Uterus (tissue), 2 donors: ENCODE results near the gene DUOX2.

Experiments used
- POLR2A ChIP-seq, 2 donors: fragments of 450-650 bp; IDR thresholded peaks; one replicate each; pipeline ENCODE4 v1.6.1; 2016; ENCODE audit warnings: antibody characterized with exemption in 2 of 2, mild to moderate bottlenecking in 1 of 2, moderate library complexity in 1 of 2
- TF ChIP-seq, protein P1 (sequence below), 4 experiments: fragments of 200-600 bp in 2 of 4; fragments of 450-650 bp in 2 of 4; sonication (generic) in 2 of 4; IDR thresholded peaks; one replicate each; pipeline ENCODE4 v1.5.1; 2016 to 2019; ENCODE audit warnings: antibody characterized with exemption in 4 of 4, mild to moderate bottlenecking in 2 of 4, moderate library complexity in 1 of 4

DNA sequence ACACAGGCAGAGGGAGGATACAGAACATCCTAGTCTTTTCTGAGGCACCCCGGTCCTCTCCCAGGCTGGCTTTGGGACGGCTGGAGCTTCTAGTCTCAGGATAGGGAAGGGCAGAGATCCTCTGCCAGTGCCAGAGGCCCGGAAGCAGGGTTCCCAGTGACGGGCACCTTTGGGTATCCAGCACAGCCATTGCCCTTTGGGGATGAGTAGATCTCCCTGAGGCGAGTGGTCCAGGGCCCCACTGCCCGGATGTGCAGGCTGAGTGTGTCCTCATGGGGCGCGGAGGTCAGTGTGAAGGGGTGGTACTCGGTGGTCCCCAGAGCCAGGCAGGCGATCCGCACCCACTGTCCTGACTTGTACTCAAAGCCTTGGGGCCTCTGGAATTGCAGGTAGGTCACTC, 18.3 kb downstream of the DUOX2 start:
- TF ChIP-seq, protein P1, sequence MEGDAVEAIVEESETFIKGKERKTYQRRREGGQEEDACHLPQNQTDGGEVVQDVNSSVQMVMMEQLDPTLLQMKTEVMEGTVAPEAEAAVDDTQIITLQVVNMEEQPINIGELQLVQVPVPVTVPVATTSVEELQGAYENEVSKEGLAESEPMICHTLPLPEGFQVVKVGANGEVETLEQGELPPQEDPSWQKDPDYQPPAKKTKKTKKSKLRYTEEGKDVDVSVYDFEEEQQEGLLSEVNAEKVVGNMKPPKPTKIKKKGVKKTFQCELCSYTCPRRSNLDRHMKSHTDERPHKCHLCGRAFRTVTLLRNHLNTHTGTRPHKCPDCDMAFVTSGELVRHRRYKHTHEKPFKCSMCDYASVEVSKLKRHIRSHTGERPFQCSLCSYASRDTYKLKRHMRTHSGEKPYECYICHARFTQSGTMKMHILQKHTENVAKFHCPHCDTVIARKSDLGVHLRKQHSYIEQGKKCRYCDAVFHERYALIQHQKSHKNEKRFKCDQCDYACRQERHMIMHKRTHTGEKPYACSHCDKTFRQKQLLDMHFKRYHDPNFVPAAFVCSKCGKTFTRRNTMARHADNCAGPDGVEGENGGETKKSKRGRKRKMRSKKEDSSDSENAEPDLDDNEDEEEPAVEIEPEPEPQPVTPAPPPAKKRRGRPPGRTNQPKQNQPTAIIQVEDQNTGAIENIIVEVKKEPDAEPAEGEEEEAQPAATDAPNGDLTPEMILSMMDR (IDR thresholded peaks at IDR 0.05): no peak
- no peak for TF ChIP-seq POLR2A (IDR thresholded peaks at IDR 0.05)
